ENCODE data around the gene RGS12.

- TF ChIP-seq EZH2 (IDR thresholded peaks at IDR 0.05; ENCODE audit: borderline replicate concordance, low read length), result no peak
- no peak for TF ChIP-seq CTCF (IDR thresholded peaks at IDR 0.05; ENCODE audit: low read length)
Observed at GRCh38 chr4:3334316-3334715, 41.5 kb downstream of the RGS12 start.

All from OCI-LY1 (cell line).